ENCODE measurements around the gene SNCA.

DNA sequence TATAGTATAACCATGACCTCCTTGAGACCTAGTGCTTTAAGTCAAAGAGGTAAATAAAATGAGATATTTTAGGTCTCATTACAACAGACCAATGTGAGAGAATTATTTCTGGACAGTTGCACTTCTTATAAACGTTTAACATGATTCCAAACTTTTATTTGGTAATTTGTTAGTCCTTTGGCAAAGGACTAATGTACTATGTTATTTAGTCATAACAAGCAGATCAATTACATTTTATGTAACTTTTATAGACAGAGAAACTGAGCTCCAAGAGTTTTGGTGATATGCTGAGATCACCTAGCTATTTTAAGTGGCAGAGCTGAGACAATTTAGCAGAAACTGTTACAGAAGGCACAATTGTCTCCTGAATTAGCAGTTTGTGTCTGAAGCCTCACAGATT is 2.6 kb upstream of the SNCA start:
- TF ChIP-seq, protein P1, sequence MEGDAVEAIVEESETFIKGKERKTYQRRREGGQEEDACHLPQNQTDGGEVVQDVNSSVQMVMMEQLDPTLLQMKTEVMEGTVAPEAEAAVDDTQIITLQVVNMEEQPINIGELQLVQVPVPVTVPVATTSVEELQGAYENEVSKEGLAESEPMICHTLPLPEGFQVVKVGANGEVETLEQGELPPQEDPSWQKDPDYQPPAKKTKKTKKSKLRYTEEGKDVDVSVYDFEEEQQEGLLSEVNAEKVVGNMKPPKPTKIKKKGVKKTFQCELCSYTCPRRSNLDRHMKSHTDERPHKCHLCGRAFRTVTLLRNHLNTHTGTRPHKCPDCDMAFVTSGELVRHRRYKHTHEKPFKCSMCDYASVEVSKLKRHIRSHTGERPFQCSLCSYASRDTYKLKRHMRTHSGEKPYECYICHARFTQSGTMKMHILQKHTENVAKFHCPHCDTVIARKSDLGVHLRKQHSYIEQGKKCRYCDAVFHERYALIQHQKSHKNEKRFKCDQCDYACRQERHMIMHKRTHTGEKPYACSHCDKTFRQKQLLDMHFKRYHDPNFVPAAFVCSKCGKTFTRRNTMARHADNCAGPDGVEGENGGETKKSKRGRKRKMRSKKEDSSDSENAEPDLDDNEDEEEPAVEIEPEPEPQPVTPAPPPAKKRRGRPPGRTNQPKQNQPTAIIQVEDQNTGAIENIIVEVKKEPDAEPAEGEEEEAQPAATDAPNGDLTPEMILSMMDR (IDR thresholded peaks at IDR 0.05; ENCODE audit: low read depth, low read length): no peak
- TF ChIP-seq POLR2A (IDR thresholded peaks at IDR 0.05; ENCODE audit: extremely low read depth, insufficient read length) (no peak), MYC (IDR thresholded peaks at IDR 0.05; ENCODE audit: low read depth, low read length) (no peak)
- TF ChIP-seq, protein P2, sequence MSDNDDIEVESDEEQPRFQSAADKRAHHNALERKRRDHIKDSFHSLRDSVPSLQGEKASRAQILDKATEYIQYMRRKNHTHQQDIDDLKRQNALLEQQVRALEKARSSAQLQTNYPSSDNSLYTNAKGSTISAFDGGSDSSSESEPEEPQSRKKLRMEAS (IDR thresholded peaks at IDR 0.05; ENCODE audit: low read depth, low read length): no peak

Measured in NB4 (cell line).